Measurements from ENCODE around the gene RNASEH1.

DNA sequence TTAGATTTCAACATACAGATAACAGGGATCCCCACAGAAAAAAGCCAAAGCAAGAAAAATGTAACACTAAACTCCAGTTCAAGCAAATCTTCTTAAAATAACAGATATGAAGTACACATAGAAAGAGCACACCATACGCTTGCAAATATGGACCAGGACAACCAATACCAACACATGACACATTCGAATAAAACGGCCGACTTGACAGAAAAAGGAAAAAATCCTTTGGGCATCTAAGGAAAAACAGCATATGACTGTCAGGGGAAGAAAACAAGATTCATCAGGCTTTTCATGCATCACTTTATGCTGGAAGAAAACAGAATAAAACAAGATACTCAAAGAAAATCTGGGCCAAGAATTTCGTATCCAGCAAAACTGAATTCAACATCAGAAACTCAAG lies 16.0 kb downstream of the RNASEH1 start:
- TF ChIP-seq, protein P1, sequence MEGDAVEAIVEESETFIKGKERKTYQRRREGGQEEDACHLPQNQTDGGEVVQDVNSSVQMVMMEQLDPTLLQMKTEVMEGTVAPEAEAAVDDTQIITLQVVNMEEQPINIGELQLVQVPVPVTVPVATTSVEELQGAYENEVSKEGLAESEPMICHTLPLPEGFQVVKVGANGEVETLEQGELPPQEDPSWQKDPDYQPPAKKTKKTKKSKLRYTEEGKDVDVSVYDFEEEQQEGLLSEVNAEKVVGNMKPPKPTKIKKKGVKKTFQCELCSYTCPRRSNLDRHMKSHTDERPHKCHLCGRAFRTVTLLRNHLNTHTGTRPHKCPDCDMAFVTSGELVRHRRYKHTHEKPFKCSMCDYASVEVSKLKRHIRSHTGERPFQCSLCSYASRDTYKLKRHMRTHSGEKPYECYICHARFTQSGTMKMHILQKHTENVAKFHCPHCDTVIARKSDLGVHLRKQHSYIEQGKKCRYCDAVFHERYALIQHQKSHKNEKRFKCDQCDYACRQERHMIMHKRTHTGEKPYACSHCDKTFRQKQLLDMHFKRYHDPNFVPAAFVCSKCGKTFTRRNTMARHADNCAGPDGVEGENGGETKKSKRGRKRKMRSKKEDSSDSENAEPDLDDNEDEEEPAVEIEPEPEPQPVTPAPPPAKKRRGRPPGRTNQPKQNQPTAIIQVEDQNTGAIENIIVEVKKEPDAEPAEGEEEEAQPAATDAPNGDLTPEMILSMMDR (conservative IDR thresholded peaks at IDR 0.05; ENCODE audit: low read depth, low read length) = no peak
- TF ChIP-seq POLR2A (IDR thresholded peaks at IDR 0.05; ENCODE audit: low read depth, low read length) = no peak
